Sigmoid colon (tissue), 7 donors: Measurements from ENCODE around the gene SLC35B2. TPM values are rescaled to one million over a fixed set of nuclear protein-coding genes. Genes with fewer than 3 reads are reported as not detected.

ENCODE experiments used
- DNase-seq: peaks from one replicate; pipeline ENCODE4 v3.0.0-alpha.2; 2019
- H3K27ac ChIP-seq, 4 donors: fragments of 200-600 bp; sonication (generic); one replicate each; pipeline ENCODE4 v1.5.1; 2016 to 2019; ENCODE audit warnings: mild to moderate bottlenecking in 1 of 4
- H3K27me3 ChIP-seq, 3 donors: fragments of 200-600 bp; sonication (generic); one replicate each; pipeline ENCODE4 v1.5.1; 2019; ENCODE audit warnings: mild to moderate bottlenecking in 1 of 3
- H3K36me3 ChIP-seq, 4 donors: fragments of 200-600 bp; sonication (generic); one replicate each; pipeline ENCODE4 v1.5.1; 2016 to 2019
- H3K4me1 ChIP-seq, 4 donors: fragments of 200-600 bp; sonication (generic); one replicate each; pipeline ENCODE4 v1.5.1; 2017 to 2019
- H3K4me3 ChIP-seq, 4 donors: fragments of 200-600 bp; sonication (generic); one replicate each; pipeline ENCODE4 v1.5.1; 2017 to 2019; ENCODE audit warnings: mild to moderate bottlenecking in 2 of 4, moderate library complexity in 1 of 4
- H3K9me3 ChIP-seq, 4 donors: fragments of 200-600 bp in 3 of 4; sonication (generic) in 3 of 4; one replicate each; pipeline versions ENCODE4 v1.5.1 to v1.6.1; 2013 to 2019
- EP300 ChIP-seq, 4 donors: sonication (generic); formaldehyde crosslinking; IDR thresholded peaks; one replicate each; pipeline ENCODE4 v1.6.1; 2017; ENCODE audit warnings: antibody characterized with exemption in 4 of 4
- POLR2A ChIP-seq, 2 donors: fragments of 450-650 bp; IDR thresholded peaks; one replicate each; pipeline ENCODE4 v1.6.1; 2016; ENCODE audit warnings: antibody characterized with exemption in 2 of 2, mild to moderate bottlenecking in 2 of 2, moderate library complexity in 2 of 2
- POLR2AphosphoS5 ChIP-seq, 4 donors: sonication (generic); formaldehyde crosslinking; IDR thresholded peaks; one replicate each; pipeline ENCODE4 v1.6.1; 2017; ENCODE audit warnings: antibody characterized with exemption in 4 of 4
- WGBS, 2 donors: extraction: QIAGEN DNeasy Blood & Tissue Kit; methylation state at CpG; one replicate each; pipeline ENCODE4 v1.1.7; 2013; 5-methylcytosine and 5-hydroxymethylcytosine counted together
- intact Hi-C: fragments of 100-400 bp; cut with DNase I; formaldehyde crosslinking; loops from one replicate; pipeline ENCODE4 v1.15.1; 2023
- polyA plus RNA-seq, 3 donors: library from polyadenylated mRNA; stranded (reverse); fragments of 200-250 nt; gene quantifications; one replicate each; pipeline ENCODE4 v1.2.3, GENCODE V29; 2013
- total RNA-seq, 4 donors: library from RNA; depleted of rRNA; stranded (reverse); fragments of >200 nt; gene quantifications; one replicate each; pipeline ENCODE4 v1.1.0, GENCODE V29; 2016
- TF ChIP-seq, protein P1 (sequence below), 4 experiments: fragments of 450-650 bp in 3 of 4; fragments of 200-600 bp in 1 of 4; IDR thresholded peaks; one replicate each; pipeline ENCODE4 v1.5.1; 2016 to 2019; ENCODE audit warnings: antibody characterized with exemption in 4 of 4, mild to moderate bottlenecking in 3 of 4, moderate library complexity in 2 of 4
- donor health status: healthy with polysubstance abuse.
- donor health status: Bipolar disorder and iron deficiency.
- donor health status: healthy.

Gene SLC35B2
- total and polyA plus RNA-seq, 7 donors = 7.2 to 36.9 (median 25.7) TPM

DNA sequence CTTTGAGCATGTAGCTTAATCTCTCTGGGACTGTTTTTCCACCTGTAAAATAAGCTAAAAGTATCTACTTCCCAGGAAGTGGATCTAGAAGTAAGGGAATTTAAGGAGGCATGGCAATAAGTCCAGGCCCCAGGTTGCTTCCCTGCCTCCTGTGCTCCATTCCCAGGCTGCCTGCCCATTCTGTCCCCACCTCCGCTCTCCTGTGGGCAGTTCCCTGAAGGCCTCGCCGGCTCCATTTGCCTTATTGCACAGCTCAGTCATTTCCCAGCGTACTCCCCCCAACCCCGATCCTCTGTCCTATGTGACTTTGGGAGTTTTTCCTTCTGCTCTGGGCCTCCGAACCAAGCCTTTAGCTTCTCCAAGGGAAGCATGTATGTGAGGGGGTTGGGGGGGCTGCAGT is 29.3 kb downstream of the SLC35B2 start:
- H3K9me3 ChIP-seq = no peaks in the 10 kb centered on the region
- DNase-seq = no peak
- H3K27ac ChIP-seq = peak overlapping the region; percentile 94 to 98 (median 97)
- peaks cover 24 to 40% (median 34%) of the 10 kb centered on the region in 4 donors for H3K36me3 ChIP-seq
- H3K4me1 ChIP-seq = peaks cover 0 to 95% (median 92%) of the 10 kb centered on the region in 4 donors
- peak overlapping the region in 2 of 4 donors; percentile 39 for H3K4me3 ChIP-seq
- TF ChIP-seq, protein P1, sequence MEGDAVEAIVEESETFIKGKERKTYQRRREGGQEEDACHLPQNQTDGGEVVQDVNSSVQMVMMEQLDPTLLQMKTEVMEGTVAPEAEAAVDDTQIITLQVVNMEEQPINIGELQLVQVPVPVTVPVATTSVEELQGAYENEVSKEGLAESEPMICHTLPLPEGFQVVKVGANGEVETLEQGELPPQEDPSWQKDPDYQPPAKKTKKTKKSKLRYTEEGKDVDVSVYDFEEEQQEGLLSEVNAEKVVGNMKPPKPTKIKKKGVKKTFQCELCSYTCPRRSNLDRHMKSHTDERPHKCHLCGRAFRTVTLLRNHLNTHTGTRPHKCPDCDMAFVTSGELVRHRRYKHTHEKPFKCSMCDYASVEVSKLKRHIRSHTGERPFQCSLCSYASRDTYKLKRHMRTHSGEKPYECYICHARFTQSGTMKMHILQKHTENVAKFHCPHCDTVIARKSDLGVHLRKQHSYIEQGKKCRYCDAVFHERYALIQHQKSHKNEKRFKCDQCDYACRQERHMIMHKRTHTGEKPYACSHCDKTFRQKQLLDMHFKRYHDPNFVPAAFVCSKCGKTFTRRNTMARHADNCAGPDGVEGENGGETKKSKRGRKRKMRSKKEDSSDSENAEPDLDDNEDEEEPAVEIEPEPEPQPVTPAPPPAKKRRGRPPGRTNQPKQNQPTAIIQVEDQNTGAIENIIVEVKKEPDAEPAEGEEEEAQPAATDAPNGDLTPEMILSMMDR (IDR thresholded peaks at IDR 0.05) = no peak
- TF ChIP-seq EP300 (IDR thresholded peaks at IDR 0.05) = no peak
- no peak for TF ChIP-seq POLR2AphosphoS5 (IDR thresholded peaks at IDR 0.05)
- TF ChIP-seq POLR2A (IDR thresholded peaks at IDR 0.05) = no peak
- intact Hi-C loops = no loop called here
- H3K27me3 ChIP-seq = no peaks in the 10 kb centered on the region
- WGBS, 2 donors = 82 to 95% methylated on average over 6 of the region's 6 CpGs

DNA sequence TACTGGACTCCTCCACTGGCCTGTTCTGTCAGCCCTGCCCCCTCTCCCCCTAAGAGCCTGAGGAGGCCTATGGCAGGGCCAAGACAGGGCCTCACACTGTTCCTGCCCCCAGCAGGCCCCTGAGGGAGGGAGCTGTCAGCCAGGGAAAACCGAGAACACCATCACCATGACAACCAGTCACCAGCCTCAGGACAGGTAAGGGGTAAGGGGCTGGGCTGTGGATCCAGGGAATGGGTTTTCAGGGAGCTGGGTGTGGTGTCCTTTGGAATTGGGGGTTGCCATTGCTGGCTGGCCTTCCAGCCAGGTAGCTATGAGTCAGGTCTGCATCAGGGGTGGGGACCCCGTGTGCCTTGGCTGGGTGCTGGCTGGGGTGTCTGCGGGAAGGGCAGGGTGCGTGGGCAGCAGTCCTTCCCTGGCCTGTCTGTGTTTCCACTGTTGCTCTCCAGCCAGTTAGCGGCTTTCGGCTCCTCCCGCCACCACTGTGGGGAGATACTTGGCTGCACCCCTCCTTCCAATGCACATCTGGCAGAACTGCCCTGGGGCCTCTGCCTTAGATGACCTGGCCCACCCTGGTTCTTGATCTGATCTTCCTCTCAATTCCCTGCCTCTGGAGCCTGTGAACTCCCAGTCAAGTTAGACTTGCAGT is 30.1 kb downstream of the SLC35B2 start:
- H3K4me1 ChIP-seq = peaks cover 0 to 96% (median 93%) of the 10 kb centered on the region in 4 donors
- H3K27me3 ChIP-seq = no peaks in the 10 kb centered on the region
- DNase-seq = peak; percentile 64
- peaks cover 21 to 33% (median 28%) of the 10 kb centered on the region in 4 donors for H3K36me3 ChIP-seq
- peak overlapping the region; percentile 94 to 98 (median 97) for H3K27ac ChIP-seq
- H3K9me3 ChIP-seq = no peaks in the 10 kb centered on the region
- peak overlapping the region; percentile 26 to 39 (median 36) for H3K4me3 ChIP-seq
- WGBS, 2 donors = 79 to 81% methylated on average over 7 of the region's 7 CpGs
- intact Hi-C loops = no loop called here
- TF ChIP-seq, protein P1 (IDR thresholded peaks at IDR 0.05) = no peak
- TF ChIP-seq POLR2AphosphoS5 (IDR thresholded peaks at IDR 0.05) (no peak), POLR2A (IDR thresholded peaks at IDR 0.05) (no peak), EP300 (IDR thresholded peaks at IDR 0.05) (no peak)

DNA sequence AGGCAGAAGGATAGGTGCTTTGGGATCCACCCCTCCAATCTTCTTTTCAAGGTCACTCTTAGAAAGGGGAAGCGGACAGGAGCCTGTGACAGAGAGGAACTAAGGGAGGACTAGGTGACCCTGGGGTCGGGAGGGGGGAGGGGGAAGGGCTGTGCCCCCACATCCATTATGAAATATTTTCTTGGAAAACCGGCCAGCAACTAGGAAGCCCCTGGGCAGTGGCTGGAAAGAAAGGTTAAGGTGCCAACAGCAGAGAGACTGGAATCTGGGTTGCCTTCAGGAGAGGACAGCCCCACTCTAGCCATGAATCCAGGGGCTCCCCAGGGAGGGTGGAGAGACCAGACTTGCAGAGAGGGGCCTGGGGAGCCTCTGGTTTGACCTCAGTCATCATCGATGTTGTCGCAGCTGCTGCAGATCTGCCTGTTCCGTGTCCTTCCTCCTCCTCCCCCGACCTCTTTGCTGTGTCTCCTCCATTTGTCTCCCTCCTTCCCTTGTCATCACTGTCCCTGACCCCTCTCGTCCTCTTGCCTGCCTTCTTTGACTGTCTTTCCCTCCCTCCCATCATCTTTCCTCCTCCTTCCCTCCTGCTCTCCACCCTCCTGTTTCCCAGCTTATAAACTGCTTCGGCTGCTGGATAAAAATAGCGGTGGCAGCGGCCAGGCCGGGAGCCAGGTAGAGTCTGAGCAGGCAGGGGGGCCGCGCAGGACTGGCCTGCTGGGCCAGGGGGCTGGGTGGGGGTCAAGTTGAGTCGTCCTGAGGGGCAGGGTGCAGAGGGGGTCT is 30.8 kb downstream of the SLC35B2 start:
- H3K9me3 ChIP-seq = no peaks in the 10 kb centered on the region
- whole genome bisulfite sequencing, 2 donors = 74 to 80% methylated on average over 15 of the region's 15 CpGs
- peak; percentile 83 for DNase-seq
- H3K27me3 ChIP-seq = no peaks in the 10 kb centered on the region
- intact Hi-C loops = no loop called here
- no peak for TF ChIP-seq POLR2A (IDR thresholded peaks at IDR 0.05)
- peak; percentile 13 to 49 (median 46) for TF ChIP-seq POLR2AphosphoS5 (IDR thresholded peaks at IDR 0.05)
- H3K36me3 ChIP-seq = peaks cover 16 to 25% (median 20%) of the 10 kb centered on the region in 4 donors
- H3K4me3 ChIP-seq = peak overlapping the region; percentile 26 to 39 (median 36)
- peak overlapping the region; percentile 94 to 98 (median 97) for H3K27ac ChIP-seq
- peaks cover 0 to 96% (median 93%) of the 10 kb centered on the region in 4 donors for H3K4me1 ChIP-seq

DNA sequence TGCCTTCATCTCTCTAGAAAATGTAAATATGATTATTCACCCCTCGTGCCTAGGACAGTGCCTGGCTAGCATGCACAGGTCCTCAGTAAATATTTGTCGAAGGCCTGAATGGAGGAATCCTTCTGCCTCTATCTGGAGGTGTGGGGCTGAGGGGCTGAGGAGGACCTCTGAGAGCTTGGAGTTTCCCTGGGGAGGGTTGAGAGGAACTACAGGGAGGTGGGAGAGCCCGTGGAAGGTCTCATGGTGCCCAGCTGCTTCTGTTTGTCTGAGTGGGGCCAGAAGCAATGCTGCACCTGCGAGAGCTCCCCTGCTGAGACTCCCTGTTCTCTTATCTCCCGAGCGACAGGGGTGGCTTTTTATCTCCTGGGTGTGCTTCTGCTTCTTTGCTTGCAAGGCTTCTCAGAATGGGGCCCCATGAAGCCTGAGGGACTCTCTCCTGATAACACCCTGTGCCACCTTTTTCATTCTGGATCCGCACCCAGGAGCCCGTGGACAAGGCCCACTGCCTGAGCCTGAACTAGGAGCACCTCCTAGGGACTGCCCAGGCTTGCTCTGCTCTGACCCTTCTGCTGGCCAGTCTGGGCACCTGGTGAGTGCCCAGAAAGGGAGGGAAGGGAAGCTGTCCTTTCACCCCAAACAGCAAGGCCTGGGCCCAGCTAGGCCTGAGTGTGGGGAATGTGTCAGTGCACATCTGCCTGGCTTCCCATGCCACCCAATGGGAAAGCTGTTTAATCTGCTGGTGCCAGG is 31.6 kb downstream of the SLC35B2 start:
- DNase-seq = no peak
- Histone ChIP-seq H3K9me3 (no peaks in the 10 kb centered on the region), H3K36me3 (peaks cover 14 to 18% (median 15%) of the 10 kb centered on the region in 4 donors), H3K4me1 (peaks cover 0 to 96% (median 93%) of the 10 kb centered on the region in 4 donors), H3K27ac (peak overlapping the region; percentile 94 to 98 (median 97)), H3K4me3 (peak overlapping the region; percentile 3 to 39 (median 36)), H3K27me3 (no peaks in the 10 kb centered on the region)
- WGBS, 2 donors = 41 to 66% methylated on average over 8 of the region's 8 CpGs
- TF ChIP-seq POLR2AphosphoS5 (IDR thresholded peaks at IDR 0.05) = no peak
- TF ChIP-seq, protein P1 (IDR thresholded peaks at IDR 0.05) = no peak
- no peak for TF ChIP-seq EP300 (IDR thresholded peaks at IDR 0.05)
- no peak for TF ChIP-seq POLR2A (IDR thresholded peaks at IDR 0.05)
- intact Hi-C loops = no loop called here
